ENCODE results near the gene AFAP1. TPM values are rescaled to one million over a fixed set of nuclear protein-coding genes. Genes with fewer than 3 reads are reported as not detected.

The AFAP1 gene
- total and polyA plus RNA-seq, 2 donors (not counting 1 experiment from before 2014, with no cell fraction given), result 0.03 to 0.44 TPM

GRCh38 chr4:7976634-7977033 is 37.0 kb upstream of the AFAP1 start:
- H3K4me1 Mint-ChIP-seq, result no peaks in the 10 kb centered on the region
- H3K4me3 ChIP-seq (ENCODE audit: control extremely low read depth in 1 of 5, extremely low read depth in 1 of 5, insufficient read depth in 1 of 5, low read depth in 2 of 5, low read length in 4 of 5), result no peak overlapping the region
- H3K9me3 ChIP-seq (ENCODE audit: control extremely low read depth in 1 of 3, control insufficient read depth in 2 of 3, insufficient read depth in 1 of 3, low read length in 2 of 3), result peaks cover 0 to 5% (median 0%) of the 10 kb centered on the region in 3 donors
- no peak overlapping the region for H3K27ac ChIP-seq (ENCODE audit: low read length in 2 of 2)
- no peaks in the 10 kb centered on the region for H3K4me1 ChIP-seq (ENCODE audit: control insufficient read depth in 2 of 2, insufficient read depth in 2 of 2, low read length in 2 of 2)
- ATAC-seq (ENCODE audit: low read depth), result no peak
- no peaks in the 10 kb centered on the region for H4K20me1 ChIP-seq (ENCODE audit: control insufficient read depth, insufficient read depth, low read length, poor library complexity, severe bottlenecking)
- peaks cover 13% of the 10 kb centered on the region for H3K27me3 Mint-ChIP-seq
- WGBS (ENCODE audit: insufficient coverage), result 100% methylated on average over 4 of the region's 5 CpGs
- TF ChIP-seq EZH2 (IDR thresholded peaks at IDR 0.05; ENCODE audit: borderline replicate concordance, insufficient read depth, low read depth, low read length, poor library complexity, severe bottlenecking), result no peak
- no peak for TF ChIP-seq CTCF (IDR thresholded peaks at IDR 0.05)
- no peak overlapping the region for H3K27ac Mint-ChIP-seq
- H3K9me3 Mint-ChIP-seq (ENCODE audit: insufficient read depth), result peaks cover 2% of the 10 kb centered on the region
- H3K79me2 ChIP-seq (ENCODE audit: control insufficient read depth, insufficient read depth, low read length), result no peaks in the 10 kb centered on the region
- no peak for DNase-seq
- H3K27me3 ChIP-seq (replicated peaks in 1 of 4; ENCODE audit: control extremely low read depth in 1 of 4, control insufficient read depth in 3 of 4, insufficient read depth in 4 of 4, low read length in 3 of 4), result peaks cover 0 to 2% (median 0%) of the 10 kb centered on the region in 4 experiments
- no peak overlapping the region for H3K4me2 ChIP-seq (replicated peaks; ENCODE audit: low read depth, low read length, poor library complexity, severe bottlenecking)
- no peak overlapping the region for H2AFZ ChIP-seq (ENCODE audit: insufficient read depth, low read depth, low read length, poor library complexity, severe bottlenecking)
- ChIA-PET POLR2A (no interaction called here), CTCF (no interaction called here)
- H3K36me3 ChIP-seq (replicated peaks in 1 of 2; ENCODE audit: control extremely low read depth in 1 of 2, control insufficient read depth in 1 of 2, extremely low read depth in 1 of 2, insufficient read depth in 2 of 2, low read length in 1 of 2), result no peaks in the 10 kb centered on the region
- no peak overlapping the region for H3K9ac ChIP-seq (ENCODE audit: low read length)
- intact Hi-C loops (cut with micrococcal nuclease), result no loop called here
- H3K4me3 Mint-ChIP-seq, result no peak overlapping the region

- 97% methylated on average over 7 of the region's 7 CpGs for WGBS (ENCODE audit: insufficient coverage)
- POLR2A ChIA-PET, result no interaction called here
- H3K4me1 ChIP-seq (ENCODE audit: control insufficient read depth in 2 of 2, insufficient read depth in 2 of 2, low read length in 2 of 2), result no peaks in the 10 kb centered on the region
- ATAC-seq (ENCODE audit: low read depth), result no peak
- TF ChIP-seq EZH2 (IDR thresholded peaks at IDR 0.05; ENCODE audit: borderline replicate concordance, insufficient read depth, low read depth, low read length, poor library complexity, severe bottlenecking), result no peak
- no peak for TF ChIP-seq CTCF (IDR thresholded peaks at IDR 0.05)
- H4K20me1 ChIP-seq (ENCODE audit: control insufficient read depth, insufficient read depth, low read length, poor library complexity, severe bottlenecking), result no peaks in the 10 kb centered on the region
- H3K9me3 ChIP-seq (ENCODE audit: control extremely low read depth in 1 of 3, control insufficient read depth in 2 of 3, insufficient read depth in 1 of 3, low read length in 2 of 3), result peaks cover 0 to 5% (median 0%) of the 10 kb centered on the region in 3 donors
- no peak for DNase-seq
- no peak overlapping the region for H3K4me3 ChIP-seq (ENCODE audit: control extremely low read depth in 1 of 5, extremely low read depth in 1 of 5, insufficient read depth in 1 of 5, low read depth in 2 of 5, low read length in 4 of 5)
- no peak overlapping the region for H2AFZ ChIP-seq (ENCODE audit: insufficient read depth, low read depth, low read length, poor library complexity, severe bottlenecking)
- H3K36me3 ChIP-seq (replicated peaks in 1 of 2; ENCODE audit: control extremely low read depth in 1 of 2, control insufficient read depth in 1 of 2, extremely low read depth in 1 of 2, insufficient read depth in 2 of 2, low read length in 1 of 2), result no peaks in the 10 kb centered on the region
- Mint-ChIP-seq H3K9me3 (ENCODE audit: insufficient read depth) (peaks cover 2% of the 10 kb centered on the region), H3K4me3 (no peak overlapping the region), H3K27ac (no peak overlapping the region), H3K27me3 (peaks cover 9% of the 10 kb centered on the region), H3K4me1 (no peaks in the 10 kb centered on the region)
- H3K79me2 ChIP-seq (ENCODE audit: control insufficient read depth, insufficient read depth, low read length), result no peaks in the 10 kb centered on the region
- H3K9ac ChIP-seq (ENCODE audit: low read length), result no peak overlapping the region
- H3K27me3 ChIP-seq (replicated peaks in 1 of 4; ENCODE audit: control extremely low read depth in 1 of 4, control insufficient read depth in 3 of 4, insufficient read depth in 4 of 4, low read length in 3 of 4), result peaks cover 0 to 4% (median 0%) of the 10 kb centered on the region in 4 experiments
- H3K4me2 ChIP-seq (replicated peaks; ENCODE audit: low read depth, low read length, poor library complexity, severe bottlenecking), result no peak overlapping the region
- CTCF ChIA-PET, result no interaction called here
- no peak overlapping the region for H3K27ac ChIP-seq (ENCODE audit: low read length in 2 of 2)
- intact Hi-C loops (cut with micrococcal nuclease), result no loop called here
Measured at GRCh38 chr4:7976025-7976424, 36.4 kb upstream of the AFAP1 start.

Data from B cell (primary cell).